HG03432 (cell line): Measurements from ENCODE around the gene OSTF1.

ENCODE experiments used
- ATAC-seq: cut with Tn5 transposase; IDR thresholded peaks from one replicate; pipeline ENCODE4 v1.9.1; 2021; ENCODE audit warnings: mild to moderate bottlenecking, moderate library complexity; ENCODE audit not compliant: unreplicated experiment

Gene OSTF1

GRCh38 chr9:75161116-75161857, 73.0 kb downstream of the OSTF1 start:
- no peak for ATAC-seq

- ATAC-seq, result no peak
Measured at GRCh38 chr9:75163764-75164163, 75.5 kb downstream of the OSTF1 start.

GRCh38 chr9:75164573-75164972, 76.3 kb downstream of the OSTF1 start:
- ATAC-seq, result no peak

- ATAC-seq, result no peak
Measured at GRCh38 chr9:75167281-75167680, 79.0 kb downstream of the OSTF1 start.

GRCh38 chr9:75168270-75169178, 80.2 kb downstream of the OSTF1 start:
- no peak for ATAC-seq

- no peak for ATAC-seq
Measured at GRCh38 chr9:75169623-75170022, 81.3 kb downstream of the OSTF1 start.

- ATAC-seq, result no peak
Measured at GRCh38 chr9:75170898-75171360, 82.6 kb downstream of the OSTF1 start.

- no peak for ATAC-seq
Measured at GRCh38 chr9:75175395-75175794, 87.1 kb downstream of the OSTF1 start.

GRCh38 chr9:75176037-75176436, 87.7 kb downstream of the OSTF1 start:
- no peak for ATAC-seq

GRCh38 chr9:75181750-75182149, 93.4 kb downstream of the OSTF1 start:
- ATAC-seq, result no peak

GRCh38 chr9:75183306-75183705, 95.0 kb downstream of the OSTF1 start:
- no peak for ATAC-seq

- ATAC-seq, result no peak
Measured at GRCh38 chr9:75184471-75184870, 96.2 kb downstream of the OSTF1 start.

- peak; percentile 77 for ATAC-seq
Measured at GRCh38 chr9:75185585-75186170, 97.4 kb downstream of the OSTF1 start.

GRCh38 chr9:75186767-75187380, 98.6 kb downstream of the OSTF1 start:
- no peak for ATAC-seq

GRCh38 chr9:75188756-75189155, 100.4 kb downstream of the OSTF1 start:
- ATAC-seq, result no peak

GRCh38 chr9:75190762-75191161, 102.4 kb downstream of the OSTF1 start:
- no peak for ATAC-seq
